ENCODE measurements around the gene TPK1.
A peak's percentile ranks its signal among the peaks of the same experiment; 100 is the strongest.
"Not testable (repeated sequence)": the region's sequence is repeated elsewhere in the genome, so short reads cannot be mapped to it uniquely, and the experiment has no call there.

TPK1 gene

GRCh38 chr7:144822223-144822622 is 13.6 kb downstream of the TPK1 start:
- DNase-seq (ENCODE audit: low read depth in 2 of 2): no peak

- DNase-seq (ENCODE audit: low read depth in 2 of 2): no peak
Measured at GRCh38 chr7:144821067-144821466, 14.8 kb downstream of the TPK1 start.

GRCh38 chr7:144820552-144820951 is 15.3 kb downstream of the TPK1 start:
- no peak for DNase-seq (ENCODE audit: low read depth in 2 of 2)

GRCh38 chr7:144819566-144819965 is 16.3 kb downstream of the TPK1 start:
- no peak for DNase-seq (ENCODE audit: low read depth in 2 of 2)

- peak in 1 of 2 donors; percentile 20 for DNase-seq (ENCODE audit: low read depth in 2 of 2)
Measured at GRCh38 chr7:144818511-144818910, 17.3 kb downstream of the TPK1 start.

GRCh38 chr7:144817001-144817400 is 18.9 kb downstream of the TPK1 start:
- DNase-seq (ENCODE audit: low read depth in 2 of 2): no peak

GRCh38 chr7:144814299-144814698 is 21.6 kb downstream of the TPK1 start:
- no peak for DNase-seq (ENCODE audit: low read depth in 2 of 2)

GRCh38 chr7:144812379-144813283 is 23.2 kb downstream of the TPK1 start:
- no peak for DNase-seq (ENCODE audit: low read depth in 2 of 2)

- DNase-seq (ENCODE audit: low read depth in 2 of 2): no peak
Measured at GRCh38 chr7:144805627-144806239, 30.1 kb downstream of the TPK1 start.

- not testable (repeated sequence) for DNase-seq (ENCODE audit: low read depth in 2 of 2)
Measured at GRCh38 chr7:144800678-144801436, 35.0 kb downstream of the TPK1 start.

- DNase-seq (ENCODE audit: low read depth in 2 of 2): no peak
Measured at GRCh38 chr7:144796919-144797318, 38.9 kb downstream of the TPK1 start.

- DNase-seq (ENCODE audit: low read depth in 2 of 2): no peak
Measured at GRCh38 chr7:144792050-144792449, 43.8 kb downstream of the TPK1 start.

GRCh38 chr7:144791488-144791887 is 44.4 kb downstream of the TPK1 start:
- DNase-seq (ENCODE audit: low read depth in 2 of 2): no peak

GRCh38 chr7:144787127-144787526 is 48.7 kb downstream of the TPK1 start:
- DNase-seq (ENCODE audit: low read depth in 2 of 2): no peak

- DNase-seq (ENCODE audit: low read depth in 2 of 2): no peak
Measured at GRCh38 chr7:144786522-144786921, 49.3 kb downstream of the TPK1 start.

GRCh38 chr7:144786079-144786478 is 49.8 kb downstream of the TPK1 start:
- no peak for DNase-seq (ENCODE audit: low read depth in 2 of 2)

- DNase-seq (ENCODE audit: low read depth in 2 of 2): no peak
Measured at GRCh38 chr7:144785521-144785920, 50.3 kb downstream of the TPK1 start.

- no peak for DNase-seq (ENCODE audit: low read depth in 2 of 2)
Measured at GRCh38 chr7:144784943-144785342, 50.9 kb downstream of the TPK1 start.

GRCh38 chr7:144784441-144784840 is 51.4 kb downstream of the TPK1 start:
- no peak for DNase-seq (ENCODE audit: low read depth in 2 of 2)

- no peak for DNase-seq (ENCODE audit: low read depth in 2 of 2)
Measured at GRCh38 chr7:144782883-144783282, 53.0 kb downstream of the TPK1 start.

- no peak for DNase-seq (ENCODE audit: low read depth in 2 of 2)
Measured at GRCh38 chr7:144780071-144780608, 55.7 kb downstream of the TPK1 start.

GRCh38 chr7:144777889-144778288 is 58.0 kb downstream of the TPK1 start:
- DNase-seq (ENCODE audit: low read depth in 2 of 2): not testable (repeated sequence)

All from activated CD8-positive, alpha-beta memory T cell treated with anti-CD3 and anti-CD28 coated beads for 4 hours (primary cell).